HPDE6-E6E7 (cell line): ENCODE measurements around the gene SDR39U1.

Experiments used
- DNase-seq: peaks from one replicate; pipeline ENCODE4 v3.0.0; 2011; ENCODE audit warnings: missing footprints; ENCODE audit errors: extremely low spot score

SDR39U1 gene

DNA sequence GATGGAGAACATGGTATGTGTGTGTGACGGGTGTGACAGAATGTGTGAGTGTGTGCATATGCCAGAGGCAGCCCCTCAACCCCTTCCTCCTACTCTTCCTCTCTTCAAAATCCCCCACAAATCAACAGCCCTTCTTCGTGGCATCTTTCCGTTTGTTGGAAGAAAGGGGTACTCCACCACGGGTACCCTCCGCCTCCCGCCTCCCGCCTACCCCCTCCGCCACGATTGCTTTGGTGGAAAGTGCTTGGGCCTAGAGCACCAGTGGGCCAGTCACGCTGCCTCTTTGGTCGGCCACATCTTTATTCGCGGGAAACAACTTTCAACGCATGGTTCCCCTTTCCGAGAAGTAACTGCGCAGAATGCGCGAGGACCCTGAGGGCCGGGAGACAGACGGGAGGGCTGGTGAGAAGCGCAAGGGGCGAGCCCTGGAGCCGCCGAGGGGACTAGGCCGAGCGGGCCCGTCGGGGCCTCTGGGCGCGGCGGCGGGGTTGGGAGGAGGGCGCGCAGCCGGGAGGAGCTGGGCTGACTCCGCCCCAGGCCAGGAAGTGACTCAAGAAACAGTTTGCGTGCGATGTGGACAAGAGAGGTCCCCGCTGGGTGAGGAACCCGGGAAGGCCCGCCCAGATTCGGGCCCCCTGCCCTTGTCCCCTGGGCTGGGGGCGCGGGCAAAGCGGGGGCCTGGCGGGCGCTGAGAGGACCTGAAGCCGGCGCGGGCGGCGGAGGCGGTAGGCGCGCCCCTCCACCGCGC is 13.0 kb downstream of the SDR39U1 start, which contains the start of the genes CBLN3 and KHNYN:
Gene CBLN3, minus strand, starts transcription at position 274 of the 748 bp plus-strand sequence. CDS start 614 bp downstream, outside the sequence.
Gene KHNYN, plus strand, starts transcription at position 560 of the 748 bp plus-strand sequence. CDS start 777 bp downstream, outside the sequence.
- DNase-seq: peak; percentile 91

DNA sequence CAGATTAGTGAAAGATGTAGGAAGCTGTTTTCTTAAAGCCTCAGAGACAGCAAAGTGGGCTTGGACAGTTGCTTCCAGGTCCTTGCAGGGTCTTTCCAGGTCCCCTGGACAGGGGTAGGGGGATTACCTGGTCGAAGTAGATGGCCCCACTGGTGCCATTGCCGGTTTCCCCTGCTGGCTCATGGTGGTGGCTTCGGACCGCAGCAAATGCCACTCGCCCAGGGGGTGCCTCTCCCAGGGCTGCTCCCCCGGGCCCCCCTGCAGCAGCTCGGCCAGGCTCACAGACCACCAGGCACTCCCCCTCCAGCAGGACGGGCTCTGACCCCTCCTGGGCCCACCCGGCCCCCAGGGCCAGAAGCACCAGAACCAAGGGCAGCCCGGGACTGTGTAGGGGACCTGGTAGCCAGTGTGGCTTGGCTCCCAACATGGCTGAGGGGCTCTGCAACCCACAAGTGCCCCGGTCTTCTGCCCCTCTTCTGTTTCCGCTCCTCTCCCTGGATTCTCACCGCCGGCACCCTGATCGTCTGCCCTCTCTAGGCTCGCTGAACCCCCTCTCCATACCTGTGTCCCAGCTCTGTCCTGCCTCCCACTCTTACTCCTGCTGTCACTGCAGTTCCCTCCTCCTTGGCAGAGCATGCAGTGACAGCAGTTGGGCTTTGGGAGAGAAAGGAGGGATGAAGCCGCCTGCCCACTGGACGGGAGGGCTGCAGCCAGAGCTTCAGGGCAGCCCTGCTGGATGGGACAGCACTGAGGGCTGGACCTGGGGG is 13.8 kb downstream of the SDR39U1 start:
- no peak for DNase-seq

- DNase-seq: no peak
Measured at GRCh38 chr14:24427537-24428508, 14.8 kb downstream of the SDR39U1 start.

- no peak for DNase-seq
Measured at GRCh38 chr14:24426912-24427536, 15.6 kb downstream of the SDR39U1 start.

DNA sequence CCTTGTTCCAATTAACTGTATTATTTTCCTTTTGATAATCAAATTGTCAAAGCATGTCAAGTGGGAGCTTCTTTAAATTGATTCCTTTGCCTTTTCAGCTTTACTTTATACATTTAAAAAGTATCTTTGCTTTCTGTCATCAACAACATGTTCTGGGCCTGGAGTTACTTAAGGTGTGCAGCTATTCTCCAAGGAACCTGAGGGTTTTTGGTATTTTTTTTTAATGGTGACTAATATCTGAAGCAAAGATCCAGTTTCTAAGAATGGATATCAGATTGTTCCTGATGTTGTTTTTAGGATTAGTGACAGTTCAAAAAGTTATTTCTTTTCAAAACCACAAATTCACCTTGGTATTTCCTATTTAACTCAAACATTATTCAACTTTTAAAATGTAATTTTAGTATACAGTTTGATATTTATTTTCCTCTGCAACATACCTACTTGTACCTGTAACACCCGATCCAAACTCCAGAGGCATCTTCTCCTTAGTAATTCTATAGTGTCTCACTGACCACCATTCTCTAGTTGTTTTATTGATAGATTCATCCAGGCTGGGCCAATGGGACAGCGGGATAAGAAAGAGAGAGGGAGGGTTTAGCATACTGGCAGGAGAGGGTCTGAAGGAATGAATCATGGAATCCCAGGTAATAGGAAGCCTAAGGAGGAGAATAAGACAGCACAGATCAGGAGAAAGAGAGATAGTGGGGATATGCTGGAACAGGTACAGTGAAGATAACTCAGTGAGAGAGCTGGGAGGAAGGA is 16.2 kb downstream of the SDR39U1 start:
- no peak for DNase-seq

DNA sequence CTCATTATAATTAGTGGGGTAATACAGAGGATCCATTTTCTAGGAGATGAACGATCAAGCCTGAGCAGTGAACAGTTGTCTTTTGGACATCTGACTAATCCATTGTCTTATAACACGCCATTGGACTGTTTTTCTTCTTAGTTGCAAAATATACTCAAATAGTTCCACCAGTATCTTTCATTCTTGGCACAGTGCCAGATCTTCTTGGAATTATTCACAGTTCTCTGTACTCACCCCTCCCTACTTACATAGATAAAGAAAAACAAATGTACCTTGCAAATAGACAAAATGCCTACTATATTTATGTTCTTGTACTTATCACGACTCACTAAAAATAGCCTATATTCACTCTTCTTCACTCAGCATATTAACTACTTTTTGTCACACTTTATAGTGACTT is 16.9 kb downstream of the SDR39U1 start:
- peak; percentile 57 for DNase-seq

- DNase-seq: no peak
Measured at GRCh38 chr14:24422694-24423601, 19.6 kb downstream of the SDR39U1 start.

- DNase-seq: no peak
Measured at GRCh38 chr14:24422261-24422660, 20.3 kb downstream of the SDR39U1 start.

GRCh38 chr14:24418492-24418873 is 24.1 kb downstream of the SDR39U1 start:
- DNase-seq: peak; percentile 69

DNA sequence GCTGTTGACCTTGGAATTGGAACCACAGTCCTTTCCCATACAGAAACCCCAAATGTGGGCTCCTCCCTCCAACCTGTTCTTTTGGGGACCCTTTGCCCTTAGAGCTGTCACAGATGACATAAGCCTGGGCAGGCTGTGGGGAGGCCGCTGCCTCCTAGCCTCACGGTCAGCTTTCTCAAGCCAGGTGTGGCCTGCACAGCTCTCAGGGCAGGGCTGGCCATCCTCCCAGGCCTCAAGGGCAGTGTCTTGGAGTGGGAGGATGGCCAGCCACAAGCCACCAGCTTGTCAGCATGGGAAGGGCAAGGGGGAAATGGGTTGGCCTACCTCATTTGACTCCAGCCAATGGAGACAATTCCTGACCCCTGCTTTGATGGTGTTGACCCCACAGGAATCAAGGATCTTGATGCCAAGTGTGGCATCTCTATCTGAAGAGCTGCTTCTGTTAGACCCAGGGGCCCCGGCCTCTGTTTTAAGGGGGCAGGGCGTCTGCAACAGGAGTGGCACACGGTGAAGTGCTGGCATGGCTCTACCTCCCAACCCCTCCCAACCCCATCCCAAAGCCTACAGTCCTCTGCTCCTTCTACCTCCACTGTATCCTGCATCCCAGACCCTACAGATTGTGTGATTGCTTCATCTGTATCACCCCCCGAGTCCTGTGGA is 24.6 kb downstream of the SDR39U1 start:
- DNase-seq: no peak

- no peak for DNase-seq
Measured at GRCh38 chr14:24416932-24417619, 25.5 kb downstream of the SDR39U1 start.

GRCh38 chr14:24416254-24416931 is 26.2 kb downstream of the SDR39U1 start:
- DNase-seq: no peak

GRCh38 chr14:24415421-24416253 is 26.9 kb downstream of the SDR39U1 start:
- no peak for DNase-seq

DNA sequence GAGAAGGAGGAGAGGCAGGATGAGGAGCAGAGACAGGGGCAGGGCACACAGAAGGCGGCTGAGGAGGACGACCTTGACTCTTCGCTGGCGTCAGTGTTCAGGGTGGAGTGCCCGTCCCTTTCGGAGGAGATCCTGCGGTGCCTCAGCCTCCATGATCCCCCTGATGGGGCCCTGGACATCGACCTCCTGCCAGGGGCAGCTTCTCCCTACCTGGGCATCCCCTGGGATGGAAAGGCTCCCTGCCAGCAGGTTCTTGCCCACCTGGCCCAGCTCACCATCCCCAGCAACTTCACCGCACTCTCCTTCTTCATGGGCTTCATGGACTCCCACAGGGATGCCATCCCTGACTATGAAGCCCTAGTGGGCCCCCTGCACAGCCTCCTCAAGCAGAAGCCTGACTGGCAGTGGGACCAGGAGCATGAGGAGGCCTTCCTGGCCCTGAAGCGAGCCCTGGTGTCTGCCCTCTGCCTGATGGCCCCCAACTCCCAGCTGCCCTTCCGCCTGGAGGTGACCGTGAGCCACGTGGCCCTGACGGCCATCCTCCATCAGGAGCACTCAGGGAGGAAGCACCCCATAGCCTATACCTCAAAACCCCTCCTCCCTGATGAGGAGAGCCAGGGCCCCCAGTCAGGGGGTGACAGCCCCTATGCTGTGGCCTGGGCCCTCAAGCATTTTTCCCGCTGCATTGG is 27.7 kb downstream of the SDR39U1 start:
- DNase-seq: no peak

- no peak for DNase-seq
Measured at GRCh38 chr14:24414077-24414476, 28.5 kb downstream of the SDR39U1 start.
